Measurements from ENCODE around the gene ITPK1.

DNA sequence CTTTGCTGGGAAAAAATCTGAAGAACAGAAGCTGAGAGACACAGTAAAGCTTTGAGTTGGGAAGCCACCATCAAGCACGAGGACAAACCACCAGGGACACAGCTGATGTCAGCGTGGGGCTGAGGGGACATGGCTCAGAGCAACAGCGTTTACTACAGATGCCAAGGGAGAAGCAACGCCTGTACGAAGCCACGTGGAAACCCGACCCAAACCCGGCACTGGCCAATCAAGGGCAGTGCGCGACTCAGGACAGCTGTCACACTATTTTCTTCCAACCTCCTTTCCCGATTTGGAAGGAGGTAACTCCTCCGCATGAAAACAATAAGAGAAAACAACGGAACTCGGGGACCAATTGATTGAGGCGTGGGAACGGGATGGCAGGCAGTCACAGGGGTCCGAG, 213.0 kb downstream of the ITPK1 start:
- TF ChIP-seq ZNF274 (IDR thresholded peaks at IDR 0.05; ENCODE audit: low read length) (no peak), ZNF274 (tag by site-specific recombination; IDR thresholded peaks at IDR 0.05; ENCODE audit: borderline replicate concordance) (no peak), ZNF624 (tag by site-specific recombination; IDR thresholded peaks at IDR 0.05) (no peak), ZNF558 (tag by site-specific recombination; IDR thresholded peaks at IDR 0.05) (no peak), ZBTB7A (tag by site-specific recombination; IDR thresholded peaks at IDR 0.05; ENCODE audit: low read depth) (no peak), ZNF426 (tag by site-specific recombination; IDR thresholded peaks at IDR 0.05) (no peak), ZNF324 (tag by site-specific recombination; IDR thresholded peaks at IDR 0.05) (no peak), ZNF660 (tag by site-specific recombination; IDR thresholded peaks at IDR 0.05) (no peak), MZF1 (tag by site-specific recombination; IDR thresholded peaks at IDR 0.05; ENCODE audit: borderline replicate concordance) (no peak), ZNF707 (tag by site-specific recombination; IDR thresholded peaks at IDR 0.05) (no peak), ZNF777 (tag by site-specific recombination; IDR thresholded peaks at IDR 0.05; ENCODE audit: borderline replicate concordance) (no peak)
- TF ChIP-seq, protein P1, sequence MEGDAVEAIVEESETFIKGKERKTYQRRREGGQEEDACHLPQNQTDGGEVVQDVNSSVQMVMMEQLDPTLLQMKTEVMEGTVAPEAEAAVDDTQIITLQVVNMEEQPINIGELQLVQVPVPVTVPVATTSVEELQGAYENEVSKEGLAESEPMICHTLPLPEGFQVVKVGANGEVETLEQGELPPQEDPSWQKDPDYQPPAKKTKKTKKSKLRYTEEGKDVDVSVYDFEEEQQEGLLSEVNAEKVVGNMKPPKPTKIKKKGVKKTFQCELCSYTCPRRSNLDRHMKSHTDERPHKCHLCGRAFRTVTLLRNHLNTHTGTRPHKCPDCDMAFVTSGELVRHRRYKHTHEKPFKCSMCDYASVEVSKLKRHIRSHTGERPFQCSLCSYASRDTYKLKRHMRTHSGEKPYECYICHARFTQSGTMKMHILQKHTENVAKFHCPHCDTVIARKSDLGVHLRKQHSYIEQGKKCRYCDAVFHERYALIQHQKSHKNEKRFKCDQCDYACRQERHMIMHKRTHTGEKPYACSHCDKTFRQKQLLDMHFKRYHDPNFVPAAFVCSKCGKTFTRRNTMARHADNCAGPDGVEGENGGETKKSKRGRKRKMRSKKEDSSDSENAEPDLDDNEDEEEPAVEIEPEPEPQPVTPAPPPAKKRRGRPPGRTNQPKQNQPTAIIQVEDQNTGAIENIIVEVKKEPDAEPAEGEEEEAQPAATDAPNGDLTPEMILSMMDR (tag by site-specific recombination; IDR thresholded peaks at IDR 0.05), result no peak
- TF ChIP-seq, protein P2, sequence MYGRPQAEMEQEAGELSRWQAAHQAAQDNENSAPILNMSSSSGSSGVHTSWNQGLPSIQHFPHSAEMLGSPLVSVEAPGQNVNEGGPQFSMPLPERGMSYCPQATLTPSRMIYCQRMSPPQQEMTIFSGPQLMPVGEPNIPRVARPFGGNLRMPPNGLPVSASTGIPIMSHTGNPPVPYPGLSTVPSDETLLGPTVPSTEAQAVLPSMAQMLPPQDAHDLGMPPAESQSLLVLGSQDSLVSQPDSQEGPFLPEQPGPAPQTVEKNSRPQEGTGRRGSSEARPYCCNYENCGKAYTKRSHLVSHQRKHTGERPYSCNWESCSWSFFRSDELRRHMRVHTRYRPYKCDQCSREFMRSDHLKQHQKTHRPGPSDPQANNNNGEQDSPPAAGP (tag by site-specific recombination; IDR thresholded peaks at IDR 0.05), result no peak
